NCI-H2196 treated with DMSO at 0.1 percent for 48 hours (cell line): ENCODE results near the gene NDUFB8.
"Not testable (repeated sequence)": the region's sequence is repeated elsewhere in the genome, so short reads cannot be mapped to it uniquely, and the experiment has no call there.

Experiments used
- DNase-seq: peaks from one replicate; lab custom pipeline; 2025; ENCODE audit not compliant: unreplicated experiment; lab: John Stamatoyannopoulos, UW

NDUFB8 gene

DNA sequence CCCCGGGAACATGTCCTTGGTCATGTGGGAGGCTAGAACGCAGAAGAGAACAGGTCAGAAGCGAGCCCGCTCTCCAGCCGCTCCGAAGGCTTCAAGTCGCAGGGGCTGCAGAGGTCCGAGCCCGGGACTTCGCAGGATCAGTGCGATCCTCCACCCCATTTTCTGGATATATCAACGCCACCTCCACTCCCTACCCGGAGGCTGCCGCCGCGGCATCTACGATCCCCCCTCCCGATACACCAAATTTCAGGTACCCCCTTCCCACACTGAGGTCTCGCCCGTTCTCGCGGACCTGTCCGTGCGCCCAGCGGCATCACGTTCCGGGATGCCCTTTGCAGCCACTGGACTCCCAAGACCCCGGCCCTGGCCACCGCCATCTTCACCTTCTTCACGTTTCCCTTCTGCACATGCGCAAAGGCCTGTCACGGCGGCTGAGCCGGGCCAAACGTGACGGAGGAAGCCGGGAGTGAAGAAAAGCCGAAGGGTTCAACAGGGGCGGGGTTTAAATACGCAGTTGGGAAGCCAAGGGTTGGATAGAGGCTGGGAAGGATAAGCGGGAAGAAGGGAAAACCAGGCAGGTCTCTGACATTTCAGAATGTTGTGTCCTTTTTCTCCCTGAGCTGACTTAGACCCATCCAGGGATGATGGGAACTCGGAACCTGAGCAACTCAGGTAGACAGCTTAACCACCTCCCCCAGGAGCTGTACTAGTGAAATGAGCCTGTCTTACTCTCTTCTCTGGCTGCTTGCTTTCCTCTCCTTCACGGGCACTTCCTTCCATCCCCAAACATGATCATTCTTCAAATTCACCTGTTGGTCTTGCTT is at the start of gene NDUFB8:
Gene NDUFB8, minus strand, starts transcription at position 397 of the 824 bp plus-strand sequence. Its CDS starts 20 bp downstream, at position 377.
- peak; percentile 35 for DNase-seq

DNA sequence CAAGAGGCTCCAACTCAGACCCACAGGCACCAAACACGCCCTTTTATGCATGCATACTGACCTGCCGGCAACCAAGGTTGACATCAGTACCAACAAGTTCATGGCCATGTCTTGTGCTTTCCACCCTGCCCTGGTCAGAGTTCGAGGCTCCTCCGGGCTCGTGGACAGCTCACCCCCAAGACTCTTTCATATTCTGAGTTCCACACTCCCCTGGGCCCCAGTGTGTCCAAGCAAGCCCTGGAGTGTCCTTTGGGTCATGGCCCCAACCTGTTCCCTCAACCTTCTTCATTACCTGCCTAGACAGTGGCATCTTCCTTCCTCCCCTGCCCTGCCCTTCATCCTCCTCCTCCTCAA is 46.6 kb upstream of the NDUFB8 start:
- DNase-seq = no peak

DNA sequence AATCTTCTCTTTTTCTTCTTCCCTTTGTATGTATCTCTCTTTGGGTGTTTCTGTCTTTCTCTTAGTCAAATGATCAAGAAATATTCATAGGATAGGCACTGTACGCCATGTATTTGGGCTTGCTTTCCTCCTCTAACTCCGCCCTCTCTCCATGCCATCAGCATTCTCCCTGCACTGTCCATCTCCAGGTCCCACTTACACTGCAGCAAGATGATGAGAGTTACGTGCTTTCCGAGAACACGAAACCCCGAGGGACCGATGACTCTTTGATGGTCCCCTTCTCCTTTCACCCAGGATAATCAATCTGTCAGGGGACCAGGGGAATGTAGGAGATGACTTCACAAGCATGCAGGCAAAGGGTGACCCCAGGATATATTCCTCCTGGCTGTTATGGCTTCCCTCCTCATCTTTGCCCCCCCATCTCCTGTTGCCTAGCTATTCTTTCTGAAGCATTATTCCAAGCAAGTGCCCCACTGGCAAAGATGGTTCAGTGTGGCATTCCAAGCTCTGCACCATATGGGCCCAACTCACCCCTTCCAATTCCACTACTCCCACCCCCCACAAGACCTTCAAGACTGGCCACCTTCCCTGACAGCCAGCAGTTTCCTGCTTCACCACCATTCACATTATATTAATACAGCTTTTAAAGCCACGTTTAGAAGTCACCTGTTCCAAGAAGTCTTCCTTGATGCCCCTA is 46.1 kb upstream of the NDUFB8 start:
- DNase-seq = no peak

DNA sequence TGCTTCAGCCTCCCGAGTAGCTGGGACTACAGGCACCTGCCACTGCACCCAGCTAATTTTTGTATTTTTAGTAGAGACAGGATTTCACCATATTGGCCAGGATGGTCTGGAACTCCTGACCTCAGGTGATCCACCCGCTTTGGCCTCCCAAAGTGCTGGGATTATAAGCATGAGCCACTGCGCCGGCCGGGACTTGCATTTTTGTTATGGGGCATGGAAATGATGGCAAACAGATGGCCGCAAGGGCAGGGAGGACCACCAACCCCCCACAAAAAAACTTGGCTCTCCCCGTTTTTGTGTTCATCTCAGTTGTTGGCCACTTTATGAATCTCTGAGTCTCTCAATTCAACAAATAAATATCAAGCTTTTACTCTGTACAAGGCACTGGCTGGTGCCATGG is 45.5 kb upstream of the NDUFB8 start:
- DNase-seq = not testable (repeated sequence)

DNA sequence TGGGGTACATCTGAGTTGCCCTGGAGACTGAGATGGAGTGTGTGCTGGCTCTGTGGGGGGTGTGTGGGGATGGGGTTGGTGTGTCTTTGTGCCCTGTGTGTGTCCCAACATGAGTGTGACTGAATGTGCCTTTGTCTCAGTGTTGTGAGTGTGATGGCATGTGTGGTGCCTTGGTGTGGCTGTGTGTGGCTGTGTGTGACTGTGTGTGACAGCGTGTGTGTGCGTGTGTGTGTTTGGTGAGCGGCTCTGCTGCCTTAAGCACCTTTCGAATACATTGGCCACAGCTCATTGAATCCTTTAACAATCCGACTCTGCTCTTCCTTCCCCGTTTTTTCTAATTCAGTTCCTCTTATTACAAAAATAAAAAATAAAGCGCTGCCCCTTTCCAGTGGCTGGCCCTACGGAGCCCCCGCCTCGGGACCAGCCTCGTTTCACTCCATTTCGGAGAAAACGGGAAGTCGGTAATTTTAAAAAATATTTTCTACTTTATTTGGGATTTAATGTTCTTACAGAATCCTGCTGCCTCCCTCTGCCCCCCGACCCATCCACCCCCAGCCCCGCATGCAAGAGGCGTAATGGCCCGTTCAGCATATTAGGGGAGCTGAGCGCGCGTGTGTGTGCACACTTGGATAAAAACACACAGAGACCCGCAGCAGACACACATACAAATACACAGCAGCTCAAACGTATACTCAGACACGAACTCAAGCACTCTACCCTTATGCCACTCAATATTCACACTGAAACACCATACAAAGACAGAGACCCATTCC is 41.6 kb upstream of the NDUFB8 start:
- DNase-seq = no peak

DNA sequence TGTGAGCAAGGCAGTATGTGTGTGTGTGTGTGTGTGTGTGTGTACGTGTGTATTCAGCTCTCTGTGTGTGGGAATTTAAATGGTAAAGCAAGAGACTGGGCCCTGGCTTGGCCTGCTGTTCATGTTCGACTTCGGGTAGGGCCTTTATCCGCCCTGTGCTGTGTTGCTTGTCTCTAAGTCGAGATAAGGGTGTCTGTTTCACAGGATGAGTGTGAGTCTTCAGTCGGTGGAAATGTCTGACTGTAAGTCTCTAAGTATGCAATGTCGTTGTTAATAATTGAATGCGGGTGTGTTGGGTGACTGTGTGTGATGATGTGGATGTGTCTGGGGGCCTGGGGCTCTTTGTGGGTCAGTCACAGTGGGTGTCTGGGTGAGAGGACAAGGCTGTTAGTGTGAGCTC is 40.8 kb upstream of the NDUFB8 start:
- no peak for DNase-seq

DNA sequence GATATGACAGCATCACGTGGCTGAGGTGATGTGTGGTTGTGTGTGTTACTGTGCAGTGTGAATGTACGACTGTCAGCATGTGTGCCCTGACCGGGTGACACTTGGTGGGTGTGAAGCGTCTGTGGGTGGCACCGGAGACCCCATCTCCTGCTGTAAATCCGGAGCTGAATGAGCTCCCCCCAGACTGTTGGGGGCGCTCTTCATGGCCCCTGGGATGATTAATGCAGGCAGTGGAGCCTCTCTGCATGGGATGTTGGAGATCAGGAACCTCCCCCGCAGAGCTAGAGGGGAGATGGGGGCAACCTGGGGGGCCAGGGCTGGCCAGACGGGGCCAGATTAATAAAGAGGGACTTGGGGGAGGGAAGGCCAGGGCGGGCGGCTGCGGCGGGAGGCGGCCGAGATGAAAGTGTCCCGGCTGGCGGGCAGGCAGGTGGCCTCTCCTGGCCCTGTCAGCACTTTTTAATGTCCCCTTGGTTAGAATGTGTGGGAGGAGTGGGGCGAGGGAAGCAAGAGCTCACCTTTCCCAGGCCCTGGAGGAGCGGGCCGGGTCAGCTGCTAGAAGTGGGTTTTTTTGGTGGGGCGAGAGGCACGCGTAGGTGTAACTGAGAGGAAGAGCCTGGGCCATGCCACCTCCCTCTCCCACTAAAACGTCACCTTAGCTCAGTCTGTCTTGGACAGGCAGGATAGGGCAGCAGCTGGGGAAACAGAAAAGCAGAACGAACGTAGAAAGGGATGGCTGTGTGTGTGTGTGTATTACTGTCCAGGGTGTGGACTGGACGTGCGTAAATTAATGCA is 40.2 kb upstream of the NDUFB8 start:
- DNase-seq = no peak

DNA sequence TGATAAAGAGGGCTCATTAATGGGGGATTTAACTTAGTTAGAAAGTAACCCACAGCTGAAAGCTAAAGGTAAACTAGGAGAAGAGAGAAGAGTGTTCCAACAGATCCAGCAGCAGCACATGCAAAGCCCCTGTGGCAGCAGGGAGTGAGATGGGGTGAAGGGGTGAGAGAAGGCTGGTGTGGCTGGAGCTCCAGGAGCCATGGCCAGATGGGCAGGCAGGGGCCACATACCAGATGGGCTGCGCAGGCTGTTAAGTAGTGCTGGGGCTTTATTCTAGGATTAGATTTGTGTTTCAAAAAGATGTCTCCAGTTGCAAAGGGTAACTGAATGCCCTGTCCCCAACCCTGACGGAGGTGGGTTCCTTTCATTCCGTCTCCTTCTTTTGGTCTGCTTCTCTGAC is 39.2 kb upstream of the NDUFB8 start:
- no peak for DNase-seq

DNA sequence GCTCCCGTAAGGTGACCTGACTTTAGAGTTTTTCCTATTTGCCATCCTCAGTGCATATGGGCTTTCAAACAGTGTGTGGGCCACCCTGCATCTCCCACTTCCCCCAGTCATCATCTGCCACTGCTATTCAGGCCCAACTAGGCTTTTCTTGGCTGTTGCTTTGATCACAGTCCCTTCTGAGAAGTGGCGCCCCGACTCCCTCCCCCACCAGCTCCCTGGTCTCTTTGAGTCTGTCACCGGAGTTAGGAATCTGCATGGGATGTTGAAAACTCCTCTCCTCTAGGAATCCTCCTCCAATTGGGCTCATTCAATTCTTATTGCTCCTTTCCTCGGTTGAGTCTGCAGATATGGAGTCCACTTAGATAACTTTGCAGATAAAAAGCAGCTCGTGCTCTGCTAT is 38.2 kb upstream of the NDUFB8 start:
- DNase-seq = no peak

DNA sequence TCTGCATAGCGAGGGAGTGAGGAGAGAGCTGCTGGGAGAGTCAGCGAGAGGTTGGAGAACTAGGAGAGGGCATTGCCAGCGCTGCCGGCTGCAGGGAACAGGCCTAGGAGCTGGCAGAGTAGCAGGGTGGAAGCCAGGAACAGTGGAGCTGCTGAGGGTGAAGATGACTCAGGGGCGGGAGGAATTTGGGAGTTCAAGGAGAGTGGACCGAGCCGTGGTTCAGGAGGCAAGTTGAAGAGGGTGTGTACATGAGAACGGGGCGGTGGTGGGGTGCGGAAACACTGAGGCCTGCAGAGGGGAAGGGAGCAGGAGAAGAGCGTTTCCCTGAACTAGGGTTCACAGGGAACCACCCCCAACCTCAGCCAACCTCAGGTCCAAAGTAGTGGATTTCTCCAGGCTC is 37.6 kb upstream of the NDUFB8 start:
- DNase-seq = no peak

DNA sequence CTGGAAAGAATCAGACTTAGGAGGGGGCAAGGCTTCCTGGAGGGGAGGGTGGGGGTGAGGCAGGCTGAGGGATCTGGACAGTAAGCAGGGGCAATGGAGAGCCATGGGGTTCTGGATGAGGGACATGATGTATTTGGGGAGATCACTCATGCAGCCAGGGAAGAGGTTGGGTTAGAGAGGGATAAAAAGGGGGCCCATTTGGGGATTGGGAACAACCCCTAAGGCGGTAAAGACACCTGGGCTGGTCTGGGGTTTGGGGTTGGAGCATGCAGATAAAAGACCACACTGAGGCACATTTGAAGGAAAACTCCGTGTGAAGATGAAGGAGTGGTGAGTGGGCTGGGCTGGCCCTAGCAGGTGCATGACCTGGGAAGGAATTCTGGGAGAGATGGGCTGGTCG is 36.9 kb upstream of the NDUFB8 start:
- no peak for DNase-seq

DNA sequence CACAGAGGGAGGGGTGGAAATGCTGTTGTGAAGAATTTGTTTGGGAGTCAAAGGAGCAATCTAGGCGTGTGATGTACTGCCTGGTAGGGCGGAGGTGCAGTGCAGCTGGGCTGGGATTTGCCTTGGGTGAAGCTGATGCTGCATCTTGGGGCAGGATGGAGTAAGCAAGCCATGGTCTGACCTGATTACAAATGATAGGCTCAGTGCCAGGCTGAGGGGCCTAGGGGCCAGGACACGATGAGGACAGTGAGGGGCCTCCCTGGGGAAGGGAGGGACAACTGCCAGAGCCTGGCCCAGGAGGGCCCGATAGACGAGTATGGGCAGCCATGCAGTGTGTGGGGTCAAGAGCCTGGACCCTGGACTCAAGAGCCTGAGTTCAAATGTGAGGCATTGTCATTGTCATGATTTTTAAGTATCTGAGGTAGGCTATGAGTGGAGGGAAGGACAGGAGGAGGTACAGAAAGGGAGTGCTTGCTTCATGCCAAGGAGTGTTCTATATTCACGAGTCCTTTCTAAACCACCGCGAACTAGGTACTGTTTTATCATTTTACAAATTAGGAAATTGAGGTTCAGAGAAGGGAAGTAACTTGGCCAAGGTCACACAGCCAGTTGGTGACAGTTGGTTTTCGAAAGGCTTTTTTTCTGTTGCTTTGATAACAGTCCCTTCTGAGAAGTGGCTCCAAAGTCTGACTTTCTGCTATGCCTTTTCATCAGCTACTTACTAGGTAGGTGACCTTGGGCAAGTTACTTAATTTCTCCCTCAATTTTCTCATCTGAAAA is 35.7 kb upstream of the NDUFB8 start:
- no peak for DNase-seq

DNA sequence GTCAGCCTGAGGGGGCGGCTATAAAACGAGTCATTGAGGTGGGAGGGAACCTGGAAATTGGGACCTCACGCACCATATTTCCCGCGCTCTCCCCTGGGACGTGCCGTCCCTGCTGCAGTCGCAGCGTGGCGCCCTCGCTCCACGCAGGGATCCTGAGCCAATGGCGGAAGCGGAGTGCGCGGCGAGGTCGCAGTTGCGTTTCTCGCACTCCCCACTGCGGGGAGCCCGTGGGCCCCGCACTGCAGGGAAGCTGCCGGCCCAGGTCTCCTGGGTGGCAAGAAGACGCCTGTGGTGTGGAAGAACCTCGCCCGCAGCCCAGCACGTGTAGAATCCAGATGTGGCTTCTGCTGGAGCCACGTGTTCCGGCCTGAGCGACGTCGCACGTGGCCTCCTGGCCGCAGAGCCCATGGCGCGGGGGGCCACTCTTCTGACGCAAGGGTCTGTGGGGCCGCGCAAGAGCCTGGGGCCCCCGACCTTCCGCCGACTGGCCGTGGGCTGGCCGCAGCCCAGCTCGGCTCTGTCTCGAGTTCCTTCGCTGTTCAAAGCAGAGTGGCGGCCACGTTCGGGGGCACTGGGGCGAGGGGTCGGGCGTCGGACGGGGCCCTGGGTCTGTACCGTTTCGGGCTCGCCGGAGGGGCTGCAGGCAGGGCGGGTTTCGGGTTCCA is 32.5 kb upstream of the NDUFB8 start:
- no peak for DNase-seq

DNA sequence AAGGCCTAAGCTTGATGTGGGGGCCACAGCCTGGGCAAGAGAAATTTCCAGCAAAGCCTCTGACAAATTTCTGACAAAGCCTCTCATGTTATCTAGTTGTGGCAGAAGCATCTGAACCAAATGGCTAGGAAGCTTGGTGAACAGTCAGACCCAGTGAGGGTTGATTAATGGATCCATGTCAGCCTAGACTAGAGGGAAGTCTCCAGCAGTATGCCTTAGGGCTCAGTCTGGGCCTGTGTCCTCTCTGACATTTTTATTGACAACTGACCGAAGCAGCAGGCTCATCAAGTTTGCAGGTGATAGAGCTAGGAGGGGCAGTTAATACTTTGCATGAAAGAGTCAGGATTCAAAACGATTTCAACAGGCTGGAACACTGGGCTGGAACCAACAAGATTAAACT is 31.3 kb upstream of the NDUFB8 start:
- DNase-seq = no peak

DNA sequence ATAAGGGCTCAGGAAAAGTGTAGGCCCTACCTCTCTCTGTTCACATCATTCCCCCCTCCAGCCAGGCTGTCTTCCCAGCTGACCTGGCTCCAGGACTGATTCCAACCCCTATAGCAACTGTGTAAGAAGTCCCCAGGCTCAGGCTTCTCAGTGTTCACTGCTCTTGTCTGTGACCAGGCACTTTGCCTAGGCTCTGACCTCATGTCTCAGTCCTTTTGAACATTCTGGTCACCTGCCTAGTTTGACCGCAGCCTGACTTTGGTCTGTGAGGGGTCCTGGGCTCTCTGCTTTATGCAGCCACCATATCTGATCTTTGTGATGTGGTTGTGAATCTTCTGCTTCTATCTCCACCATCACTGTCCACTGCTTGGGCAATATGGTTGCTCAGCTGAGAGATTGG is 30.6 kb upstream of the NDUFB8 start:
- no peak for DNase-seq

DNA sequence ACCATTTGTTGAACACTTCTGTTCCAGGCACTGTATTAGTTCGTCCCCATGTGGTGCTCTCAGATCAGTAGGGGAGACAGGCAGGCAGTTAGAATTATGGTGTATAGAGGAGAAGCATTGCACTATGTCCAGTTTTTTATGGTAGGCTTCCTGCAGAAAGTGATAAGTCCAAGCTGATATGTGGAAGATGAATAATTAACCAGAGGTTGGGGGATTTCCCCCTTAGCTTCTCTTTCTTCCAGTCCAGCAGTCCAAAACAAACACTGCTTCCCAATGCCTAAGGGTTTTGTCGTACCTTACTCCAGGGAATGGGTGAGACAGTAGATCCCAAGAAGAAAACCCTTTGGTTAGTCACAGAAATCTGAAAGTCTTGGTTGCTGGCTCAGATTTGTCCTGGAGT is 25.2 kb upstream of the NDUFB8 start:
- DNase-seq = no peak

DNA sequence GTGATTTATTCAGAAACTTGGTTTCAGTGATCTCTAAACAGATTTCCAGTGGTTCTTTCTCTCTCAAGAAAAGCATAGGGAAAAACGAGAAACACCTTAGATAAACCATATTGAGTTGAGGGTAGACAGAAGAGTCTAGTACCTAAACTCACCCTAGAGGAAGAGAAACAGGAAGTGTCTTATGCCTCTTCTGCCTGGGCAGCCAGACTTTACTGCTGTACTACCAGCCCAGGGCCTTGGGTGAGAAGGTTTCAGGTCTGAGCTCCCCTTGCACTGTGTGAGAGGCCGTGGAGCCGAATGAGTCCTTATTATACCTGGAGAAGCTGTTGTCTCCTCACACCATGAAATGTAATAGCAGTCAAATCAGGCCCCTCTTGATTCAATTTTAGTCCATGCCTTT is 24.3 kb upstream of the NDUFB8 start:
- DNase-seq = no peak

DNA sequence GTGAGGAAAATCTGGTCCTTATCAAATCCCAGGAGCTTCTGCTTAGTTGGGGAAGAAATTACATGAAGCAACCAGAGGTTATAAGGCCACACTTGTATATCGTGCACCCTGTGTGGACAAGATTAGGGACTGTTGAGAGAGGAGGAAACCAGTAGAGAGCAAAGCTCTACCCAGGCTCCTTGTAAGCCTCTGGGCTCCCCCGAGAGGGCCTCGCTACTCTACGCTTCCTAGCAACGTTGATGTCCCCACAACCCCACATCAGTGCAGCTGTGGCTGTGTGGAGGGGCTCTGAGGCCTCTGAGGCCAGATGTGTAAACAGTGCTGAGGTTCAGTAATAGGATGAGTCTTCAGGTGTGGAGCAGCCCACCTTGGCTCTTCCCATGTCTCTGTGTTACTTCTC is 22.1 kb upstream of the NDUFB8 start:
- no peak for DNase-seq

DNA sequence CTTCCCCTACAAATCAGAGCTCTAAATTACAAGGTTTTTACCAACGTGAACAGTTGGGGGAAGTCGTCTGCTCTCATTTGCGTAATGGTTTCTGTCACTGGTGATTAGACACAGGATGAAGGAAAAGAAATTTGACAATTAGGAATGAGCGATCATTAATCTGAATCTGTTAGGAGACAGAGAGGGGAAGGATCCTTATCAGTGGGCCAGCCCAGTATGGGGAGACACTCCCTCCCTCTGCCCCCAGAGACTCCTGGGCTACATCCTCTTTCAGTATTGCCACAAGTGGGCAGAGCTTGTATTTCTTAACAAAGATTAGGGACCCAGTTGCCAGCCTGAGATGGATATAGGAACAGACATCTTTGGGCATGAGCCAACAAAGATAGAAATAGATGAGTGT is 21.5 kb upstream of the NDUFB8 start:
- DNase-seq = no peak

DNA sequence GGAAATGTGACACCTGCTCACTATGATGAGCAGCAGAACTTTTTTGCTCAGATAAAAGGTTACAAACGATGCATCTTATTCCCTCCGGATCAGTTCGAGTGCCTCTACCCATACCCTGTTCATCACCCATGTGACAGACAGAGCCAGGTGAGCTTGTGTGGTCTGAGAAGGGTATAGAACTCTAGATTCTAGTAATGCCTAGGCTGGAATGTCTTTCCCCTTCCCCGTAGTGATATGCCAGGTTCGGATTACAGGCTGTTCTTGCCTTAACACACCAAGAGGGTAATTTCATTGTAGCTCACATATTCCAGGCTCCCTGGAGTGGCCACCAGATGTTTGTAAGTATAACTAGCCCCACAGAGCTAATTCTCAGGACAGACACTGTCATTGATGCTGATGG is 15.3 kb upstream of the NDUFB8 start:
- no peak for DNase-seq
